ENCODE results near the gene THSD4.

THSD4 gene

DNA sequence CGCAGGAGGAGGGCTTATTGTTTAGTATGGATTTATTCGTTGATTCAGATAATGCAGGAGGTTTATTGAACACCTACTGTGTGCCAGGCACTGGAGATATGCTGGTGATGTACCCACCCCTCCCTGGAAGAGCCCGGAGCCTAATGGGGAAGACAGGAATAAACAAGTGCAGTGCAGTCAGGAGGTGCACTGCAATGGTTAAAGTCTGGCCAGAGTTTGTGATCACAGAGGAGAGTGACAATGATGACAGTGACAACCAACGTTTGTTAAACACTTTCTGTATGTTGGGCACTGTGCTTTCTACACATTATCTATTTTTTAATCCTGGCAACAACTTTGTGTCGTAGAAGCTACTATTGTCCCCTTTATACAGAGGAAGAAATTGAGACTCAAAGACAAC is 70.4 kb downstream of the THSD4 start:
- no peak for DNase-seq (ENCODE audit: low read depth)
- TF ChIP-seq, protein P1, sequence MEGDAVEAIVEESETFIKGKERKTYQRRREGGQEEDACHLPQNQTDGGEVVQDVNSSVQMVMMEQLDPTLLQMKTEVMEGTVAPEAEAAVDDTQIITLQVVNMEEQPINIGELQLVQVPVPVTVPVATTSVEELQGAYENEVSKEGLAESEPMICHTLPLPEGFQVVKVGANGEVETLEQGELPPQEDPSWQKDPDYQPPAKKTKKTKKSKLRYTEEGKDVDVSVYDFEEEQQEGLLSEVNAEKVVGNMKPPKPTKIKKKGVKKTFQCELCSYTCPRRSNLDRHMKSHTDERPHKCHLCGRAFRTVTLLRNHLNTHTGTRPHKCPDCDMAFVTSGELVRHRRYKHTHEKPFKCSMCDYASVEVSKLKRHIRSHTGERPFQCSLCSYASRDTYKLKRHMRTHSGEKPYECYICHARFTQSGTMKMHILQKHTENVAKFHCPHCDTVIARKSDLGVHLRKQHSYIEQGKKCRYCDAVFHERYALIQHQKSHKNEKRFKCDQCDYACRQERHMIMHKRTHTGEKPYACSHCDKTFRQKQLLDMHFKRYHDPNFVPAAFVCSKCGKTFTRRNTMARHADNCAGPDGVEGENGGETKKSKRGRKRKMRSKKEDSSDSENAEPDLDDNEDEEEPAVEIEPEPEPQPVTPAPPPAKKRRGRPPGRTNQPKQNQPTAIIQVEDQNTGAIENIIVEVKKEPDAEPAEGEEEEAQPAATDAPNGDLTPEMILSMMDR (conservative IDR thresholded peaks at IDR 0.05; ENCODE audit: low read depth, low read length) = no peak
- no peak overlapping the region for H3K4me3 ChIP-seq (ENCODE audit: low read length)

DNA sequence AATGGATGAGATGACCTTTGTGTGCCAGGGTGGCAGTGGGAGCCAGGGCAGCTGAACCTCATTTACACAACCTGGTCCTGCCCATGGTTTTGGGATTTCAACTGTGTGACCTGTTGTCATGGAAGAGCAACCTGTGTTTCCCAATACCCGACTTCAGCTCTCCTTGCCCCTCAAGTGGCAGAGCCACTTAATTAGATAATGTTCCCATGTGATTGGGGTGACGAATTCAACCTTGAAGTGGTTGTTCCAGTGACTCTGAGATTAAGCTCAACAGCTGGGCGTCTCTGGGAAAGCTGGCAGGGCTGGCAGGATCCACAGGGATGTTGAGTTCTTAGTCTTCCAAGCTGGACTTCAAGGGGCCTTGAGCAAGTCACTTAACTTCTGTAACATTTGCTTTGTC is 71.0 kb downstream of the THSD4 start:
- no peak for DNase-seq (ENCODE audit: low read depth)
- TF ChIP-seq, protein P1 (conservative IDR thresholded peaks at IDR 0.05; ENCODE audit: low read depth, low read length) = no peak
- H3K4me3 ChIP-seq (ENCODE audit: low read length) = no peak overlapping the region

DNA sequence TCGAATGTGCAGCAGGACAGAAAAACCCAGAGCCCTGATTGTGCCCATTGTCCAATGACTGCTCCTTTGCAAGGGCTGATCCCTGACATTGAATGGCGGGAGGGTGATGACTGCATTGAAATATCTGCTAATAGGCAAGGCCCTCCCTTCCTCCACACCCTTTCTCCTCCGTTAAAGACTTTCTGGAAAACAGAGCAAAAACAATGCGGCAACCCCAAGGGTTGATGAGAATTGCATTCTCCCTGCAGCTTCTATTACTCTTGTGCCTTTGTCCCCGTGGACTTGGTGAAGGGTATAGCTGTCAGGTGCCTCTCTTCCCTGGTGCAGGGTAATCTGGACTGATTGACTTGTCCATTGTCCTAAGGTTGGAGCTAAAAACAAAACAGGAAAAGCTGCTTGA is 71.8 kb downstream of the THSD4 start:
- TF ChIP-seq, protein P1 (conservative IDR thresholded peaks at IDR 0.05; ENCODE audit: low read depth, low read length) = no peak
- no peak for DNase-seq (ENCODE audit: low read depth)
- H3K4me3 ChIP-seq (ENCODE audit: low read length) = no peak overlapping the region

DNA sequence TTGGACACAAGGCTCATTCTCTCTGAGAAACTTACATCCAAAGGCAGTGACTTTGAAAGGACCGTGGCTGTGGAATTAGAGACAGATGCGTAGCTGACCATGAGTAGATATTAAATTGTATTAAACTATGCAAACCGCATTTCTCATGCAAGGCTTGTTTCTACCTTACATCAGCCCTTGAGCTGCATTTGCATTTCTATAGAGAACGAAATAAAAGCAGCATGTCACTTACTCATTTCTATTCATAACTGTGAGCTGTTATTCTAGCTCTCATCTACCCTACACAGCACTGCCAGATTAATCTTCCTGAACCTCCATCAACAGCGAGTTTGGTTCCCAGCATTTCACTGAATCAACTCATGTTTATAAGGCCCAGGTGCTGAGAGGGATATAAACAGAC is 72.3 kb downstream of the THSD4 start:
- no peak for DNase-seq (ENCODE audit: low read depth)
- no peak overlapping the region for H3K4me3 ChIP-seq (ENCODE audit: low read length)
- TF ChIP-seq, protein P1 (conservative IDR thresholded peaks at IDR 0.05; ENCODE audit: low read depth, low read length) = no peak

DNA sequence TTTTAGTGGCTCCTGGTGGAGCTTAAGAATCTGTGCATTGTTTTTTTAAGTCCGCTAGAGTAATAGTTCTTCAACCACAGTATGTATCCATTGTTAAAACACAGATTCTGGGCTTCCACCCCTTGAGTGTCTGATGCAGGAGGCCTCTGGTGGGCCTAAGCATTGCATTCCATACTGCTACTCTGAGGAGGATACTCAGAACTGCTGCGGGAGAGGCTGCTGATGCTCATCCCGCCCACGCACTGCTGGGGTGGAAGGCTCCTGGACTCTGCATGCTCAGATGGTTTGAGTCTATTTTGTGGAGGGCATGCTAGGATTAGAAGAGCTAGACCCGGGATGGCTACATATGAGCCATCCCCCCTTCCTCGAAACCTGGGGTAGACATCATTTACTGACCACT is 74.4 kb downstream of the THSD4 start:
- no peak overlapping the region for H3K4me3 ChIP-seq (ENCODE audit: low read length)
- TF ChIP-seq, protein P1 (conservative IDR thresholded peaks at IDR 0.05; ENCODE audit: low read depth, low read length) = no peak
- DNase-seq (ENCODE audit: low read depth) = no peak

DNA sequence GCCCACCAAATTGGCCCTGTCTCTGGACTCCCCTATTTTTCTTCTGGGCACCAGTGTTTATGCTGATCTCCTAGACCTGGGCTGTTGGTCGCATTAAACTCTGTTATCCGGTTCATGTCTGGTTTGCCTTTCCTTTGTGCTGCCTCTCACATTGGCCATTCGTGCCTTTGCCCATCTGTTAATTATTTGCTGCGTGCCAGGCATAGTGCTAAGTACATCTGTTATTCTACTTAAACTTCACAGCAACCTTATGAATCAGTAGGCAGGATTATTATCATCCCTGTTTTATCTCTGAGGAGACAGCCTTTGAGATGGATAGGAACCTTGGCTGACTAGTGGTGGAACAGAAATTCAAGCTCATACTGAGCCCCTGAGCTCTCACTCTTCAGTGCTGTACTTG is 76.0 kb downstream of the THSD4 start:
- TF ChIP-seq, protein P1 (conservative IDR thresholded peaks at IDR 0.05; ENCODE audit: low read depth, low read length) = no peak
- DNase-seq (ENCODE audit: low read depth) = no peak
- no peak overlapping the region for H3K4me3 ChIP-seq (ENCODE audit: low read length)

DNA sequence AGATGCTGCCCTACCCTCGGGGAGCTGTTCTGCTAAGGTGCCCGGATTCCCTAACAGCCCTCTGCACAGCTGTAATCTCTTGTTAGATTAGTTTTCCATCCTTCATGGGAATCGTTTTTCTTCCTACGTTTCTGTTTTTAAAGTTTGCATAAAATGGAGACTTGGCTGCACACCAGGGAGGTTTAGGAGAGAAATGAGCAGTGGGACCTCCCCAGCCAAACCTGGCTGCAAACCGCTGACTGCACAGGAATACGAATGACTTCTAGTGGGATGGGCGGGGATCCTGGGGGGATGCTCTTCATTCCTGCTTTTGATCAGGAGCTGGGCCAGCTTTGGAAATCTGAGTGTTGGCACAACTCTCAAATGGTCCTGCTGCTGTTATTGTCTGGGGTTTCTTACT is 77.5 kb downstream of the THSD4 start:
- H3K4me3 ChIP-seq (ENCODE audit: low read length) = no peak overlapping the region
- TF ChIP-seq, protein P1 (conservative IDR thresholded peaks at IDR 0.05; ENCODE audit: low read depth, low read length) = no peak
- DNase-seq (ENCODE audit: low read depth) = no peak

Measured in retinal pigment epithelial cell (primary cell).